GM13977 (cell line): ENCODE results near the gene SLC7A8.

ENCODE experiments used
- DNase-seq: peaks from one replicate; pipeline ENCODE4 v3.0.0; 2012; ENCODE audit warnings: low spot score
- in situ Hi-C: fragments of 300-500 bp; cut with MboI; formaldehyde crosslinking; loops from one replicate; pipeline ENCODE4 v1.12.0; 2022; ENCODE audit warnings: low sequenced_read_pairs, low pct_unique_long_range_greater_than_20kb, mixed read lengths, inconsistent platforms; ENCODE audit not compliant: unreplicated experiment
- TF ChIP-seq, protein P1 (sequence below): IDR thresholded peaks from 2 replicates; pipeline ENCODE4 v1.5.1; 2012; ENCODE audit warnings: mild to moderate bottlenecking, control low read depth; ENCODE audit not compliant: insufficient read depth; ENCODE audit errors: extremely low read depth, missing control alignments

Gene SLC7A8

DNA sequence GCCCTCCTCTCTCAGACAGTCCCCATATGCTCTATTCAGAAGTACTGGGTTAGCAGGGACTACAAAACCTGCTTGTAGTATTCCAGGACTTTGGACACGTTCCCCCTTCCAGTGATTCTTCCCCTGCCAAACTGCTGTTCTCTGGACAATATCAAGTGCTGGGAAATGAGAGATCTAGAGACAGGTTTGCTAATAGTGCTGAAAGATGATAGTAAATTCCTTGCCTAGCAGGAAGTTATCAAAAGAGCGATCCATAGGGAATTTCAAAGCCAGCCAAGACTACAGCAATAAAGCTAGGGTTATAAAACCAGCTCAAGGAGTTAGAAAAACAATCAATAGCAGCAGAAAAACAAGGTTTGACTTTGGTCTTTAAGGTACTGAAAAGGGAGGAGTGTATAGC lies 15.2 kb downstream of the SLC7A8 start:
- TF ChIP-seq, protein P1, sequence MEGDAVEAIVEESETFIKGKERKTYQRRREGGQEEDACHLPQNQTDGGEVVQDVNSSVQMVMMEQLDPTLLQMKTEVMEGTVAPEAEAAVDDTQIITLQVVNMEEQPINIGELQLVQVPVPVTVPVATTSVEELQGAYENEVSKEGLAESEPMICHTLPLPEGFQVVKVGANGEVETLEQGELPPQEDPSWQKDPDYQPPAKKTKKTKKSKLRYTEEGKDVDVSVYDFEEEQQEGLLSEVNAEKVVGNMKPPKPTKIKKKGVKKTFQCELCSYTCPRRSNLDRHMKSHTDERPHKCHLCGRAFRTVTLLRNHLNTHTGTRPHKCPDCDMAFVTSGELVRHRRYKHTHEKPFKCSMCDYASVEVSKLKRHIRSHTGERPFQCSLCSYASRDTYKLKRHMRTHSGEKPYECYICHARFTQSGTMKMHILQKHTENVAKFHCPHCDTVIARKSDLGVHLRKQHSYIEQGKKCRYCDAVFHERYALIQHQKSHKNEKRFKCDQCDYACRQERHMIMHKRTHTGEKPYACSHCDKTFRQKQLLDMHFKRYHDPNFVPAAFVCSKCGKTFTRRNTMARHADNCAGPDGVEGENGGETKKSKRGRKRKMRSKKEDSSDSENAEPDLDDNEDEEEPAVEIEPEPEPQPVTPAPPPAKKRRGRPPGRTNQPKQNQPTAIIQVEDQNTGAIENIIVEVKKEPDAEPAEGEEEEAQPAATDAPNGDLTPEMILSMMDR, result no peak
- in situ Hi-C loops, result no loop called here
- DNase-seq, result no peak

GRCh38 chr14:23167116-23167847 lies 16.2 kb downstream of the SLC7A8 start:
- TF ChIP-seq, protein P1, result no peak
- DNase-seq, result no peak
- in situ Hi-C loops, result no loop called here

DNA sequence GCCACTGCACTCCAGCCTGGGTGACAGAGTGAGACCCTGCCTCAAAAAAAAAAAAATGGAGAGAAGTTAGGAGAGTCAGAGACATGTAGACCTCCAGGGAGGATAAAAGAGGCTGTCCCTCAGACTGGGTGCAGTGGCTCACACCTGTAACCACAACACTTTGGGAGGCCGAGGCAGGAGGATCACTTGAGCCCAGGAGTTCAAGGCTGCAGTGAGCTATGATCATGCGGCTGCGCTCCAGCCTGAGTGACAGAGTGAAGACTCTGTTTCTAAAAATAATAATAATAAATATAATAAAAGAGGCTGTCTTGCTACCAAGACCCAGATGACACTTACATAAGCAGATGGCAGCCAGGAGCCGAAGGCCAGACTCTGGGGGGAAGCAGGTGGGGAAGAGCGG lies 18.5 kb downstream of the SLC7A8 start:
- TF ChIP-seq, protein P1, result no peak
- DNase-seq, result no peak
- in situ Hi-C loops, result no loop called here

DNA sequence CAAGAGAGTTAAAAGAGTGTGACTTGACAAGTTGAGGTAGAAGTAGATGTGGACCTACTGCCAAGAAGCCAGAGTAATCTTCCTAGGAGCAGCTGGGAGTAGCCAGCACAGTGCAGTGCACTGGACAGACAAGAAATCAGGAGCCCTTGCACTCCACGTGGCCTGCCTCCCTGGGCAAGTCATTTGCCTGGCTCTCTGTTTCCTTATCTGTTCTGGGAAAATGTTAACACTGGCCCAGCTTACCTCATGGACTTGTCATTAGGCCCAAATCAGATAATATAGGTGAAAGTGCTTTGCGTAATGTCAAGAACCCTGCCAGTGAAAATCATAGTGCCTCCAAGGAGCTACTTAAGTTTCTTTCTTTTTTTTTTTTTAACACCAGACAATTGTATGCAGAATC lies 19.2 kb downstream of the SLC7A8 start:
- TF ChIP-seq, protein P1, result no peak
- no peak for DNase-seq
- in situ Hi-C loops, result no loop called here

DNA sequence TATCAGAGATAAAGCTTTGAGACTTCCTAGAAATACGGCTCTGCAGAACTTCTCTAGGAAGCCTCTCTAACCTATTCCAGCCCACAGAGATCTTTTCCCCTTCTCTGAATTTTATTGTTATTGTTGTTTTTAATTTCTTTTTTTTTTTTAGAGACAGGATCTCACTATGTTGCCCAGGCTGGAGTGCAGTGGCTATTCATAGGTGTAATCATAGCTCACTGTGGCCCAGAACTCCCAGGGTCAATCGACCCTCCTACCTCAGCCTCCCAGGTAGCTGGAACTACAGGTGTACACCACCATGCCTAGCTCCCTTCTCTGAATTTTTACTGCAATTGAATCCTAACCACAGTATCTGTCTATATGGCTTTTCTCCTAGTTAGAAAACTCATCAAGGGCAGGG lies 19.6 kb downstream of the SLC7A8 start:
- TF ChIP-seq, protein P1, result no peak
- in situ Hi-C loops, result no loop called here
- no peak for DNase-seq

DNA sequence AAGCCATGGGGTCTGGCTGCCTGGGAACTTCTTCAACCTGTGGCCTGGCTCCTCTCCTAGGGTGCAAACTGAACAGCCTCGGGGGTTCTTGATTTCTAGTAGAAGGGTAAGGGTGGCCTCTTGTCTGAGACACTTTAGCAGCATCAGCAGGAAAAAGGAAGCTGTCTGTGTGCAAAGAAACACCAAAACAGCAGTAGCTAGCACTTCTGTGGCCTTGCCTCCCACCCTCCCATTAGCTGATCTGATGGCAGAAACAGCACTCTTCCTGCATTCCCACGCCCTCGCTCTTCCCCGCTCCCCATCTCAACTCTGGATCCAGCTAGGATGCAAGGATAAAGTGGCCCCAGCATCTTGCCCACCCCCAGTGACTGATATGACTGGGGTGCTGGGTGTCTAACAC lies 20.7 kb downstream of the SLC7A8 start:
- TF ChIP-seq, protein P1, result no peak

More for the DNA sequence above, 20.7 kb downstream of the SLC7A8 start:
- DNase-seq, result no peak
- in situ Hi-C loops, result no loop called here
